OCI-LY7 (cell line): ENCODE data around the gene CCDC77. TPM values are rescaled to one million over a fixed set of nuclear protein-coding genes. Genes with fewer than 3 reads are reported as not detected.

ENCODE experiments used
- BruUV-seq: library from RNA; stranded (reverse); fragments of 400-500 nt; replicated peaks from 2 replicates; lab custom pipeline; 2021; lab: Mats Ljungman, UMichigan
- CTCF ChIA-PET: fragments of 300-600 bp; sonication (Branson Sonifier 250); formaldehyde crosslinking; loops from one replicate; lab custom pipeline; 2022; ENCODE audit warnings: antibody characterized with exemption; ENCODE audit not compliant: unreplicated experiment; lab: Charles Lee
- POLR2A ChIA-PET: fragments of 300-600 bp; sonication (Branson Sonifier 250); formaldehyde crosslinking; loops from one replicate; lab custom pipeline; 2022; ENCODE audit warnings: antibody characterized with exemption; lab: Charles Lee
- DNase-seq: peaks from one replicate; pipeline ENCODE4 v3.0.0-alpha.2; 2015; ENCODE audit warnings: low spot score
- H2AFZ ChIP-seq: fragments of 200-600 bp; sonication (generic), shearing (Covaris generic); 2 replicates; pipeline ENCODE4 v1.6.1; 2014; ENCODE audit warnings: mild to moderate bottlenecking, antibody characterized with exemption, low read length, moderate library complexity
- H3K27ac ChIP-seq: fragments of 200-600 bp; sonication (generic); 2 replicates; pipeline ENCODE4 v1.5.1; 2014; ENCODE audit warnings: mixed run types, low read depth, mild to moderate bottlenecking, moderate library complexity, low read length, inconsistent platforms; ENCODE audit not compliant: poor library complexity, severe bottlenecking
- H3K36me3 ChIP-seq: fragments of 200-600 bp; sonication (generic); 2 replicates; pipeline ENCODE4 v1.6.1; 2014; ENCODE audit warnings: mild to moderate bottlenecking, antibody characterized with exemption, low read length, moderate library complexity, mixed read lengths; ENCODE audit not compliant: insufficient read depth
- H3K4me1 ChIP-seq: fragments of 200-600 bp; sonication (generic); 2 replicates; pipeline ENCODE4 v1.5.1; 2014; ENCODE audit warnings: mild to moderate bottlenecking, low read length; ENCODE audit not compliant: insufficient read depth, poor library complexity, severe bottlenecking
- H3K4me2 ChIP-seq: fragments of 200-600 bp; sonication (generic); 2 replicates; pipeline ENCODE4 v1.6.1; 2014; ENCODE audit warnings: mild to moderate bottlenecking, low read length
- H3K4me3 ChIP-seq: fragments of 200-600 bp; sonication (generic); 2 replicates; pipeline ENCODE4 v1.5.1; 2014; ENCODE audit warnings: mild to moderate bottlenecking, low read depth, low read length; ENCODE audit not compliant: poor library complexity, severe bottlenecking
- H3K79me2 ChIP-seq: fragments of 200-600 bp; sonication (generic); 2 replicates; pipeline ENCODE4 v1.6.1; 2016; ENCODE audit warnings: low read depth, mild to moderate bottlenecking, low read length, moderate library complexity, mixed read lengths; ENCODE audit not compliant: insufficient read depth
- H3K9me2 ChIP-seq: fragments of 200-600 bp; sonication (generic); 2 replicates; pipeline ENCODE4 v1.6.1; 2016; ENCODE audit warnings: mild to moderate bottlenecking, low read length, mixed read lengths; ENCODE audit not compliant: insufficient read depth
- H3K9me3 ChIP-seq: fragments of 200-600 bp; sonication (generic); 2 replicates; pipeline ENCODE4 v1.6.1; 2014; ENCODE audit warnings: mild to moderate bottlenecking, mixed run types, low read length, mixed read lengths
- H4K20me1 ChIP-seq: fragments of 200-600 bp; sonication (generic); 2 replicates; pipeline ENCODE4 v1.6.1; 2014; ENCODE audit warnings: mild to moderate bottlenecking, antibody characterized with exemption, low read length, moderate library complexity, mixed read lengths; ENCODE audit not compliant: insufficient read depth
- CTCF ChIP-seq: fragments of 200-600 bp; sonication (generic); conservative IDR thresholded peaks from 2 replicates; pipeline ENCODE4 v1.5.1; 2014; ENCODE audit warnings: mild to moderate bottlenecking, antibody characterized with exemption, low read length, moderate library complexity, mixed read lengths
- EZH2phosphoT487 ChIP-seq: fragments of 200-600 bp; sonication (generic); IDR thresholded peaks from 2 replicates; pipeline ENCODE4 v1.6.1; 2018; ENCODE audit warnings: low read depth, borderline replicate concordance, mild to moderate bottlenecking, mixed run types, antibody characterized with exemption, low read length, moderate library complexity, mixed read lengths
- intact Hi-C: fragments of 100-400 bp; cut with micrococcal nuclease; formaldehyde crosslinking; loops from one replicate; pipeline ENCODE4 v1.10.0; 2022; ENCODE audit not compliant: unreplicated experiment
- total RNA-seq, 2 experiments: library from RNA; depleted of rRNA in 1 of 2; stranded (reverse); fragments of >200 nt in 1 of 2; shearing (Covaris generic) in 1 of 2; gene quantifications; 2 replicates each; pipeline ENCODE4 v1.2.3, GENCODE V29; 2014 to 2022

Gene CCDC77
- total RNA-seq, 2 experiments from 2014 or later = 22.2 to 22.5 TPM

DNA sequence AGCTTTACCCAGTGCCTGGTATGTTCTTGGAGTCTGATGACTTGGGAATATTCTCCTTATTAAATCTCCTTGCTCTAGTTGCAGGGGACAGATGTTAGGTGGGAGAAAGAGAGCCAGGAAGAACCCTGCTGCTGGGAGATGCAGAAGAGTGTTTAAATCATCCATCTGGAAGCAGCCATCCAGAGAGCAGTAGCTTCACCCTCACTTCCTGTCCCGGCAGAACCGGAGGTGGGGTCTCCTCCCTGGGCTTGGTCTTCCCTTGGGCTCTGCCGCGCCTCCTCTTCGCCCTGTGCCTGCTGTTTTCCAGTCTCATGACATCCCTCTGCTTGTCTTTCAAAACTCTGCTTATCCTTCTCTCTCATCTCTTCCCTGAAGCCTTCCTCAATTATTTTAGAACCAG is 73.8 kb downstream of the CCDC77 start:
- CTCF ChIA-PET = no interaction called here
- no TSS peak for BruUV-seq
- no peaks in the 10 kb centered on the region for H3K79me2 ChIP-seq
- H2AFZ ChIP-seq = no peak overlapping the region
- intact Hi-C loops = no loop called here
- no peak for DNase-seq
- no peaks in the 10 kb centered on the region for H3K9me3 ChIP-seq
- POLR2A ChIA-PET = interaction anchor here (0.7 kb wide), 1 partner anchor 35 kb away, joined by 4 read pairs; no protein-coding TSS in a partner anchor
- H3K4me2 ChIP-seq = no peak overlapping the region
- H3K27ac ChIP-seq = no peak overlapping the region
- H3K4me3 ChIP-seq = no peak overlapping the region
- peaks cover 3% of the 10 kb centered on the region for H3K4me1 ChIP-seq
- H3K9me2 ChIP-seq = no peaks in the 10 kb centered on the region
- TF ChIP-seq CTCF = no peak
- no peak for TF ChIP-seq EZH2phosphoT487
- H4K20me1 ChIP-seq = no peaks in the 10 kb centered on the region
- H3K36me3 ChIP-seq = no peaks in the 10 kb centered on the region

GRCh38 chr12:479161-479560 is 77.7 kb downstream of the CCDC77 start:
- Histone ChIP-seq H2AFZ (no peak overlapping the region), H3K4me1 (peaks cover 3% of the 10 kb centered on the region), H3K4me2 (no peak overlapping the region), H3K79me2 (no peaks in the 10 kb centered on the region), H3K27ac (no peak overlapping the region), H3K4me3 (no peak overlapping the region), H3K36me3 (no peaks in the 10 kb centered on the region), H3K9me2 (no peaks in the 10 kb centered on the region), H3K9me3 (no peaks in the 10 kb centered on the region), H4K20me1 (no peaks in the 10 kb centered on the region)
- ChIA-PET POLR2A (no interaction called here), CTCF (no interaction called here)
- intact Hi-C loops = no loop called here
- TF ChIP-seq CTCF = no peak
- no peak for TF ChIP-seq EZH2phosphoT487
- BruUV-seq = no TSS peak
- no peak for DNase-seq

- Histone ChIP-seq H2AFZ (no peak overlapping the region), H4K20me1 (no peaks in the 10 kb centered on the region), H3K36me3 (no peaks in the 10 kb centered on the region), H3K79me2 (no peaks in the 10 kb centered on the region), H3K27ac (no peak overlapping the region), H3K4me3 (no peak overlapping the region), H3K9me3 (no peaks in the 10 kb centered on the region), H3K4me1 (no peaks in the 10 kb centered on the region), H3K9me2 (no peaks in the 10 kb centered on the region), H3K4me2 (no peak overlapping the region)
- intact Hi-C loops = no loop called here
- ChIA-PET POLR2A (interaction anchor here (0.5 kb wide), 1 partner anchor 12 kb away, joined by 3 read pairs; no protein-coding TSS in a partner anchor), CTCF (no interaction called here)
- no peak for DNase-seq
- TF ChIP-seq CTCF (no peak), EZH2phosphoT487 (no peak)
- no TSS peak for BruUV-seq
These were observed 79.7 kb downstream of the CCDC77 start for GRCh38 chr12:480831-481816.
